Esophagus squamous epithelium (tissue), 4 donors: ENCODE results near the gene ZDHHC11B.

Experiments
- CTCF ChIP-seq, 6 experiments: fragments of 450-650 bp in 4 of 6; fragments of 200-600 bp in 2 of 6; sonication (generic) in 2 of 6; IDR thresholded peaks; one replicate each; pipeline ENCODE4 v1.5.1; 2016 to 2019; ENCODE audit warnings: antibody characterized with exemption in 6 of 6, mild to moderate bottlenecking in 4 of 6, moderate library complexity in 4 of 6
- POLR2A ChIP-seq, 4 donors: fragments of 450-650 bp; IDR thresholded peaks; one replicate each; pipeline ENCODE4 v1.6.1; 2017; ENCODE audit warnings: antibody characterized with exemption in 4 of 4, mild to moderate bottlenecking in 4 of 4, moderate library complexity in 3 of 4

GRCh38 chr5:765948-766631, 18.4 kb downstream of the ZDHHC11B start:
- TF ChIP-seq CTCF (IDR thresholded peaks at IDR 0.05): no peak
- TF ChIP-seq POLR2A (IDR thresholded peaks at IDR 0.05): peak in 1 of 4 donors; percentile 3
